NT2/D1 (cell line): ENCODE results near the gene GPSM1.

Source experiments
- DNase-seq: peaks from one replicate; pipeline ENCODE4 v3.0.0-alpha.2; 2011; ENCODE audit warnings: low read depth, low spot score
- H3K27me3 ChIP-seq: 2 replicates; pipeline ENCODE4 v1.6.0; 2011; ENCODE audit warnings: mild to moderate bottlenecking; ENCODE audit not compliant: insufficient read length, insufficient read depth
- H3K36me3 ChIP-seq: 2 replicates; pipeline ENCODE4 v1.6.1; 2011; ENCODE audit warnings: mild to moderate bottlenecking, low read length, mixed read lengths; ENCODE audit not compliant: insufficient read depth, insufficient read length
- H3K4me1 ChIP-seq: 2 replicates; pipeline ENCODE4 v1.5.1; 2011; ENCODE audit not compliant: insufficient read depth, insufficient read length
- H3K4me3 ChIP-seq: 2 replicates; pipeline ENCODE4 v1.5.1; 2011; ENCODE audit warnings: low read depth; ENCODE audit not compliant: insufficient read length
- H3K9ac ChIP-seq: 2 replicates; pipeline ENCODE4 v1.6.0; 2011; ENCODE audit warnings: low read depth; ENCODE audit not compliant: insufficient read length
- H3K9me3 ChIP-seq: 2 replicates; pipeline ENCODE4 v1.5.1; 2011; ENCODE audit warnings: mild to moderate bottlenecking, low read length; ENCODE audit not compliant: insufficient read depth
- SUZ12 ChIP-seq: IDR thresholded peaks from 2 replicates; pipeline ENCODE4 v1.6.1; 2011; ENCODE audit not compliant: insufficient read length, insufficient read depth; ENCODE audit errors: extremely low read depth
- YY1 ChIP-seq: IDR thresholded peaks from 2 replicates; pipeline ENCODE4 v1.6.1; 2011; ENCODE audit not compliant: insufficient read length, insufficient read depth
- ZNF274 ChIP-seq: IDR thresholded peaks from 2 replicates; pipeline ENCODE4 v1.6.1; 2011; ENCODE audit warnings: mild to moderate bottlenecking, low read depth, low read length

Gene GPSM1

GRCh38 chr9:136407911-136408310 lies 80.6 kb downstream of the GPSM1 start:
- peaks cover 78% of the 10 kb centered on the region for H3K36me3 ChIP-seq

More at GRCh38 chr9:136407911-136408310, 80.6 kb downstream of the GPSM1 start:
- peaks cover 15% of the 10 kb centered on the region for H3K4me1 ChIP-seq
- no peaks in the 10 kb centered on the region for H3K27me3 ChIP-seq
- TF ChIP-seq SUZ12: no peak
- TF ChIP-seq YY1: no peak
- no peak for TF ChIP-seq ZNF274
- no peak for DNase-seq
- H3K9me3 ChIP-seq: no peaks in the 10 kb centered on the region
- no peak overlapping the region for H3K4me3 ChIP-seq
- H3K9ac ChIP-seq: no peak overlapping the region
